Chondrocyte (in vitro differentiated cells): ENCODE results near the gene DIPK2A. TPM values are rescaled to one million over a fixed set of nuclear protein-coding genes. Genes with fewer than 3 reads are reported as not detected.

Experiments used
- DNase-seq: peaks from one replicate; pipeline ENCODE4 v3.0.0; 2021; ENCODE audit warnings: mixed read lengths, low spot score
- H3K27ac Mint-ChIP-seq: one replicate; pipeline ENCODE4 v1.8.0; 2021; ENCODE audit warnings: mild to moderate bottlenecking, moderate library complexity, mixed read lengths; ENCODE audit not compliant: unreplicated experiment
- H3K27me3 Mint-ChIP-seq: 2 replicates; pipeline ENCODE4 v1.8.0; 2021; ENCODE audit warnings: low read depth, mixed read lengths
- H3K36me3 Mint-ChIP-seq: 2 replicates; pipeline ENCODE4 v1.8.0; 2021; ENCODE audit warnings: low read depth, mixed read lengths
- H3K4me1 Mint-ChIP-seq: 2 replicates; pipeline ENCODE4 v1.8.0; 2021; ENCODE audit warnings: low read depth, mild to moderate bottlenecking, mixed read lengths
- H3K4me3 Mint-ChIP-seq: one replicate; pipeline ENCODE4 v1.8.0; 2021; ENCODE audit warnings: mild to moderate bottlenecking, moderate library complexity, mixed read lengths; ENCODE audit not compliant: unreplicated experiment
- H3K9me3 Mint-ChIP-seq: 2 replicates; pipeline ENCODE4 v1.8.0; 2021; ENCODE audit warnings: low read depth, mixed read lengths
- long read RNA-seq: library from polyadenylated mRNA; stranded (forward); transcript quantifications from one replicate; pipeline ENCODE4 v2.0.0, GENCODE V29; 2021
- total RNA-seq: library from RNA; stranded (reverse); gene quantifications from 3 replicates; pipeline ENCODE4 v1.2.1, GENCODE V29; 2021
- TF ChIP-seq, protein P1 (sequence below): fragments of 200-600 bp; sonication (generic); IDR thresholded peaks from 2 replicates; pipeline ENCODE4 v1.5.0; 2021; ENCODE audit warnings: antibody characterized with exemption, mild to moderate bottlenecking, moderate library complexity

Gene DIPK2A, protein sequence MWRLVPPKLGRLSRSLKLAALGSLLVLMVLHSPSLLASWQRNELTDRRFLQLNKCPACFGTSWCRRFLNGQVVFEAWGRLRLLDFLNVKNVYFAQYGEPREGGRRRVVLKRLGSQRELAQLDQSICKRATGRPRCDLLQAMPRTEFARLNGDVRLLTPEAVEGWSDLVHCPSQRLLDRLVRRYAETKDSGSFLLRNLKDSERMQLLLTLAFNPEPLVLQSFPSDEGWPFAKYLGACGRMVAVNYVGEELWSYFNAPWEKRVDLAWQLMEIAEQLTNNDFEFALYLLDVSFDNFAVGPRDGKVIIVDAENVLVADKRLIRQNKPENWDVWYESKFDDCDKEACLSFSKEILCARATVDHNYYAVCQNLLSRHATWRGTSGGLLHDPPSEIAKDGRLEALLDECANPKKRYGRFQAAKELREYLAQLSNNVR
- total RNA-seq = 25.8 to 51.9 TPM (median 28.8 TPM) in 3 replicates
- long read RNA-seq, full-length matches to known transcripts = 80 of 84 reads
- long read RNA-seq, partial matches to known transcripts = 0 of 84 reads
- long read RNA-seq, other reads (novel, unspliced or antisense) = 4 of 84 reads

DNA sequence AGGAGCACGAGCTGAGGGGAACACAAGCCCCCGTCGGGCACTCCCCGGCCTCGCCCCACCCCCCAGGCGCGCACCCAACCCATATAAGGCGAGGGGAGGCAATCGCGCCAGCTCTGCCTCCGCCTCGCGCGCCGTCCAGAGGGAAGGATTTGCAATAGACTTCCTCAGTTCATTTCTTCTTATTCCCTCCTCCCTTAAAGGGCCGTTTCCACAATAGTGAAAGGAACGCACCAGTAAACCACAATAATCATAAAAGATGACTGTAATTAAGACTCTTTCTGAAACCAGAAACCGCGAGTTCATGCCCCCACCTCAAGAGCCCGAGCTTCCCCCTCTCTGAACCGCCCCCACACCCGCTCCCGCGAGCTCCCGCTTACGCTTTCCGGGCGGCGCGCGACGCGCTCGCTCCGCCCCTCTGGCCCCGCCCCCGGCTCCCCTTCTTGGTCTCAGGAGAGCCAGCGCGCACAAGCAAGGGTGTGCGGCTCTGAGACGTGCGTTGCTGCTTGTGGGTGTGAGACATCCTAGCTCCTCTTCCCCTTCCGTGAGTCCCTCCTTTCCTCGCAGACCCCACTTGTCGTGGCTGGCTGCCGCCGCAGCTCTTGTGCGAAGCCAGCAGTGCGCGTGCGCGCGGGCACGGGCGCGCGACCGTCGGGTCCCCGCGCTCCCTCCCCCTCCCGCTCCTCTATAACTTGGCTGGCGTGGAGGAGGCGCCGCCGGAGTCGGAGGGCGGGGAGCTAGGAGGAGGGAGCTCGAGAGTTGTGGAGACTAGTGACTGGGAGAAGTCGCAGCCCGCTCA lies at the start of gene DIPK2A:
DIPK2A (plus strand) TSS at position 465 of the 796 bp plus-strand sequence. CDS start 510 bp downstream, outside the sequence.
- Mint-ChIP-seq H3K36me3 (no peaks in the 10 kb centered on the region), H3K27me3 (no peaks in the 10 kb centered on the region), H3K27ac (peak within 1 kb of the TSS; percentile 99), H3K4me1 (peaks cover 30% of the 10 kb centered on the region), H3K9me3 (no peaks in the 10 kb centered on the region), H3K4me3 (peak within 1 kb of the TSS; percentile 97)
- TF ChIP-seq, protein P1, sequence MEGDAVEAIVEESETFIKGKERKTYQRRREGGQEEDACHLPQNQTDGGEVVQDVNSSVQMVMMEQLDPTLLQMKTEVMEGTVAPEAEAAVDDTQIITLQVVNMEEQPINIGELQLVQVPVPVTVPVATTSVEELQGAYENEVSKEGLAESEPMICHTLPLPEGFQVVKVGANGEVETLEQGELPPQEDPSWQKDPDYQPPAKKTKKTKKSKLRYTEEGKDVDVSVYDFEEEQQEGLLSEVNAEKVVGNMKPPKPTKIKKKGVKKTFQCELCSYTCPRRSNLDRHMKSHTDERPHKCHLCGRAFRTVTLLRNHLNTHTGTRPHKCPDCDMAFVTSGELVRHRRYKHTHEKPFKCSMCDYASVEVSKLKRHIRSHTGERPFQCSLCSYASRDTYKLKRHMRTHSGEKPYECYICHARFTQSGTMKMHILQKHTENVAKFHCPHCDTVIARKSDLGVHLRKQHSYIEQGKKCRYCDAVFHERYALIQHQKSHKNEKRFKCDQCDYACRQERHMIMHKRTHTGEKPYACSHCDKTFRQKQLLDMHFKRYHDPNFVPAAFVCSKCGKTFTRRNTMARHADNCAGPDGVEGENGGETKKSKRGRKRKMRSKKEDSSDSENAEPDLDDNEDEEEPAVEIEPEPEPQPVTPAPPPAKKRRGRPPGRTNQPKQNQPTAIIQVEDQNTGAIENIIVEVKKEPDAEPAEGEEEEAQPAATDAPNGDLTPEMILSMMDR = peak; percentile 8
- peak; percentile 99 for DNase-seq

DNA sequence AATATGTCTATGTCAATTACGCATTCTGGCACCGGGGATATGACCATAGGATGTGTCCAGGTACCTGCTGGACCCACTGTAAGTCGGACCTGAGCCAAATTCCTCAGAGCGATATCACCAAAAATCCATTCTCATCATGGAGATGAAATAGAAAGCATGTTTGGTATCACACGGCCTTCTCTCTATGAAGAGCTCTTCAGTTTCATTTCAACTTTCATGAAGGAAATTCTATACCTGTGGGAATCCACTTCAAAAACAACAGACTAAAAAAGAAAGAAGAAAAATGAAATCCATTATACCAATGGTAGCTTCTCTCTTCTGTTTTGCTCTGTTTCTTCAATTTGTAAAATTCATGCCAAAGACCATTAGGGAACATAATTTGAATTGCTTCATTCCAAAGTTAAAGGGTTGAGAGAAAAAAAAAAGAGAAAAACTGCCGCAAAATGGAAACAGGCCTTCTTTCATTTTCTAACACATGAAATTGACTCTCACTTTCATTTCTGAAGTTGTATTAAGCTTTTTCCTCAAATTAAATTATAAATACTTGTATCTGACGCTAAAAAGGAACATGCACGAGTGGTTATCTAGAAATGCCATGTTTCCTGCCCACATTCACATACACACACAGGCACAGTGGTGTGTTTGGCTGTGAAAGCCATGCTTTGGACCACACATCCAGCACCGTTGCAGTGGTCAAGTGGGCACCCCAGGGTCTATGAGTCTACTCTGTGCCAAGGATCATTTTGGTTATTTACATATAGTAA lies 46.9 kb upstream of the DIPK2A start:
- Mint-ChIP-seq H3K4me1 (no peaks in the 10 kb centered on the region), H3K27ac (no peak overlapping the region), H3K36me3 (no peaks in the 10 kb centered on the region), H3K27me3 (no peaks in the 10 kb centered on the region), H3K9me3 (peaks cover 2% of the 10 kb centered on the region), H3K4me3 (no peak overlapping the region)
- TF ChIP-seq, protein P1 = no peak
- DNase-seq = no peak

DNA sequence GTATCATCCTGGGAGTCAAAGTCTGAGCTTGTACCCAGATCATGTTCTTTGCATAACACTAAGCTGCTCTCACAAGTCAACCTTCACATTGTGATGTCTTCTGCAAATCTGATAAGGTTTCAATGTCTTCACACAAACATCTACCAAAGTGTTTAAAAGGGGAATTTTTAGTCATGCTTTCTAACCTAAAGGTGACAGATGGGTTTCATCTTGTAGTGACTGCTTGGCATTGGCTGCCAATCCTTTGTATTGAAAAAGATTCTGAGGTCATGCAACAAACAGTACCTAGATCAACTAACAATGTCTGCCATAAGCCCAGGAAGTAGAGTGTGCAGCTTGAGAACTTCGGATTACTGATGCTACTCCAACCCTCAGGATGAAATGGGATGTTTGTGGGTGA lies 43.6 kb upstream of the DIPK2A start:
- Mint-ChIP-seq H3K27ac (no peak overlapping the region), H3K4me1 (no peaks in the 10 kb centered on the region), H3K4me3 (no peak overlapping the region), H3K36me3 (no peaks in the 10 kb centered on the region), H3K9me3 (peaks cover 2% of the 10 kb centered on the region), H3K27me3 (peaks cover 8% of the 10 kb centered on the region)
- DNase-seq = no peak
- TF ChIP-seq, protein P1 = no peak

DNA sequence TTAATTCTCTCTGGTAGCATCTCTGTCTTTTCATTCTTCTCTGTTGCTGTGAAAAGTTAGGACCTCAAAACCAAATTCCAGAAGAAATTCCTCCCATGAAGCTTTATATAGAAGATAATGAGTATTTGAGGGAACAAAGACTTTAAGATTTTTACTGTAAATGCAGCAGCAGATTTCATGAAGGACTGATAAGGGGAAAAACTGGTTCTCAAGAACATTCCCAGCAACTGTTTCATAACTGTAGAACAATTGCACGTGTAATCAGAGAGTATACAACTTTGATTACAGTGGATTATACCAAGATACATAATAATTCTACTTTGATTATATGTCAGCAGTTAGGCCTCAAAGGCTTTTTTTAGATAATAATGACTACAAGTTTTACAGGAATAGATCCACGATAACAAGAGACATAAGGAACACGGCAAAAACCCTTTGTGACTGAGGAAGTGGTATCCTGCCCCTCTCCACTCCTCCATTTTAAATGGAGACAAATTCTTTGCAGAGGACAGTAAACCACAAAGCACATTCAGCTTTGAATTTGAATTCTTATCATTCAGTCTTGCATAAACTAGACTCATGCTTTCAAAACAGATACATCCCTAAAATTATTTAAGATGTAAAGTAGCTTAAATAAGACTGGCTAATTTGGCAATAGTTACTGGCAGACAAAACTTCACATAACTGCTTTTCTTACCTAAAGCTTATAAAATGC lies 42.9 kb upstream of the DIPK2A start:
- H3K4me1 Mint-ChIP-seq = no peaks in the 10 kb centered on the region
- H3K4me3 Mint-ChIP-seq = no peak overlapping the region
- H3K27ac Mint-ChIP-seq = no peak overlapping the region
- TF ChIP-seq, protein P1 = no peak
- DNase-seq = no peak
- H3K36me3 Mint-ChIP-seq = no peaks in the 10 kb centered on the region
- H3K9me3 Mint-ChIP-seq = peaks cover 2% of the 10 kb centered on the region
- H3K27me3 Mint-ChIP-seq = peaks cover 8% of the 10 kb centered on the region
